Dendritic cell treated with granulocyte-macrophage colony-stimulating factor and Interleukin-4, amounts not matched to agents 40 ng/mL and 50 ng/mL, for 4 days (primary cell): ENCODE measurements around the gene CPLX4.

ENCODE experiments used
- H3K27ac Mint-ChIP-seq: one replicate; pipeline ENCODE4 v1.8.0; 2022; ENCODE audit warnings: mild to moderate bottlenecking, mixed read lengths
- H3K27me3 Mint-ChIP-seq: one replicate; pipeline ENCODE4 v1.8.0; 2022; ENCODE audit warnings: mild to moderate bottlenecking, mixed read lengths
- H3K36me3 Mint-ChIP-seq: one replicate; pipeline ENCODE4 v1.8.0; 2022; ENCODE audit warnings: low read depth, mixed read lengths
- H3K4me1 Mint-ChIP-seq: one replicate; pipeline ENCODE4 v1.8.0; 2022; ENCODE audit warnings: low read depth, mixed read lengths
- H3K4me3 Mint-ChIP-seq: one replicate; pipeline ENCODE4 v1.8.0; 2022; ENCODE audit warnings: mild to moderate bottlenecking, moderate library complexity, mixed read lengths
- H3K9me3 Mint-ChIP-seq: one replicate; pipeline ENCODE4 v1.8.0; 2022; ENCODE audit warnings: mixed read lengths
- intact Hi-C: fragments of 100-400 bp; cut with micrococcal nuclease; formaldehyde crosslinking; loops from one replicate; pipeline ENCODE4 v1.15.0; 2022

CPLX4 gene, protein sequence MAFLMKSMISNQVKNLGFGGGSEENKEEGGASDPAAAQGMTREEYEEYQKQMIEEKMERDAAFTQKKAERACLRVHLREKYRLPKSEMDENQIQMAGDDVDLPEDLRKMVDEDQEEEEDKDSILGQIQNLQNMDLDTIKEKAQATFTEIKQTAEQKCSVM

DNA sequence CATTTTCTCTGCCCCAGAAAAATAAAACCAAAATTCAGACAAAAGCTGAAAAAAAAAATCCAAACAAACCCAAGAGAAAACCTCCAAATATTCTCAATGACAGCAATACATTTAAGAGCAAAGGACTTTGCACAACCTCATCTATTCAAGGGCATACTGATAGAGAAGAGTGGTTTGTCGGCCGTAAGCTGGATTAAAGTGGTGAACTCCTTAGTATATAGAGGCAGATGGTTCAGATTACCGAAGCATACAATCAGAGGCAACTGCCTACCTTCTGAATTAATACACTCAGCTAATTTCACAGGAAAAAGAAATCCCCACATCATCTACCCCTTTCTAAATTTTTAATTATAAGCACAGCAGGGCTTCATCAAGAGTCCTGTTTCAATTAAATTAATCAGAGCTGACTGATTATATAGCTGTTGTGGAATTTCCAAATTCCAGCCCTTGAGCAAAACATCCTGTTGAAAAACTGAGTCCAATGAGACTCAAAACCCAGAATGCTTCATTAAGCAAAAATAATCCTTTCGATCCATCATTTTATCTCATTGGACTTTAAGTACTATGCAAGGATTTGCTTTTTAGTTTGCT is at the start of gene CPLX4:
Gene CPLX4 (minus strand): TSS at position 190 of the 591 bp plus-strand sequence. CDS start 187 bp downstream, at position 3.
- Mint-ChIP-seq H3K36me3 (no peaks in the 10 kb centered on the region), H3K27me3 (peaks cover 8% of the 10 kb centered on the region), H3K4me3 (no peak within 1 kb of the TSS), H3K4me1 (no peaks in the 10 kb centered on the region), H3K27ac (no peak within 1 kb of the TSS), H3K9me3 (no peaks in the 10 kb centered on the region)
- intact Hi-C loops, result no loop called here

DNA sequence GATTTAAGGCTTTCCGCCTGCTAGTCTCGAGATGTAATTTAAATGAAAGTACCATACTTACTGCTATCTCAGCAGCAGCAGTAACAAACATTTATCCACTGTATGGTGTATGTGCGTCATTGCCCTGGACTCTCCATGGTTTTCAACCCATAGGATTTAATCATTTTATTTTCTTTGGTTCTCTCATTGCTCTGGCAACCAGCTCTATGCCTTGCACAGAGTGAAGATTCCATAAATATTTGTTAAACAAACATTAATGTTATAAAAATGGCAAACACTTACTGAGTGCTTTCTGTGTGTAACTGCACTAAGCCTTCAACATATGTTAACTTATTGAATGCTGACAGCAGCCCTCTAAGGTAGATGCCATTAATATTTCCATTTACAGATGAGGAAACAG is 41.9 kb upstream of the CPLX4 start:
- peaks cover 9% of the 10 kb centered on the region for H3K36me3 Mint-ChIP-seq
- no peaks in the 10 kb centered on the region for H3K9me3 Mint-ChIP-seq
- H3K4me1 Mint-ChIP-seq, result peaks cover 20% of the 10 kb centered on the region
- no peak overlapping the region for H3K27ac Mint-ChIP-seq
- intact Hi-C loops, result no loop called here
- H3K4me3 Mint-ChIP-seq, result no peak overlapping the region
- peaks cover 8% of the 10 kb centered on the region for H3K27me3 Mint-ChIP-seq

- Mint-ChIP-seq H3K4me3 (peak overlapping the region; percentile 78), H3K36me3 (peaks cover 9% of the 10 kb centered on the region), H3K27me3 (peaks cover 6% of the 10 kb centered on the region), H3K9me3 (no peaks in the 10 kb centered on the region), H3K27ac (no peak overlapping the region), H3K4me1 (peaks cover 20% of the 10 kb centered on the region)
- intact Hi-C loops, result loop anchor here (2.0 kb wide), 1 partner anchor 221 kb away; the partner anchor contains the start of gene SEC11C
Measured at GRCh38 chr18:59359576-59359952, 41.1 kb upstream of the CPLX4 start.

- Mint-ChIP-seq H3K4me3 (peak within 1 kb of the TSS; percentile 78), H3K9me3 (no peaks in the 10 kb centered on the region), H3K27me3 (peaks cover 5% of the 10 kb centered on the region), H3K27ac (peak within 1 kb of the TSS; percentile 77), H3K36me3 (peaks cover 9% of the 10 kb centered on the region), H3K4me1 (peaks cover 20% of the 10 kb centered on the region)
- intact Hi-C loops, result loop anchor here (2.0 kb wide), 1 partner anchor 220 kb away; the partner anchor contains the start of gene SEC11C
Measured at GRCh38 chr18:59358712-59359575, 40.5 kb upstream of the CPLX4 start, which contains the start of gene LMAN1. Gene LMAN1, minus strand, starts transcription at chr18:59359265. Its CDS starts 21 bp downstream, at chr18:59359244.

DNA sequence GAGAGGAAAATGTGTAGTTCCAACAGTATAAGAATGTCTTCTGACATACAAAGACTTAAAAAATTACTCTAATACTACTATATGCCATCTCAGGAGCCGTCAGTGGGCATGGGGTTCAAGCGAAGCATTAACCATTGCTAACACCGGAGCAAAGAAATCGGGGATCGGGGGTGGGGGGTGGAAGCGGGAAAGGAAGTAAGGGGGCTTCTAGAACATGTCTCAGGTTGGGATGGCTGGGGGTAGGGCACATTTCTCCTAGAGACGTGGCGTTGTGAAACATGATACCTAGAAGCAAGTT is 39.9 kb upstream of the CPLX4 start:
- Mint-ChIP-seq H3K9me3 (no peaks in the 10 kb centered on the region), H3K4me1 (peaks cover 20% of the 10 kb centered on the region), H3K4me3 (peak overlapping the region; percentile 78), H3K36me3 (peaks cover 11% of the 10 kb centered on the region), H3K27me3 (peaks cover 5% of the 10 kb centered on the region), H3K27ac (peak overlapping the region; percentile 77)
- intact Hi-C loops, result loop anchor here (2.0 kb wide), 1 partner anchor 220 kb away; the partner anchor contains the start of gene SEC11C

GRCh38 chr18:59357928-59358327 is 39.5 kb upstream of the CPLX4 start:
- Mint-ChIP-seq H3K27me3 (peaks cover 2% of the 10 kb centered on the region), H3K36me3 (peaks cover 15% of the 10 kb centered on the region), H3K4me1 (peaks cover 20% of the 10 kb centered on the region), H3K9me3 (no peaks in the 10 kb centered on the region), H3K4me3 (peak overlapping the region; percentile 78), H3K27ac (peak overlapping the region; percentile 77)
- intact Hi-C loops, result loop anchor here (2.0 kb wide), 1 partner anchor 219 kb away; the partner anchor contains the start of gene SEC11C

DNA sequence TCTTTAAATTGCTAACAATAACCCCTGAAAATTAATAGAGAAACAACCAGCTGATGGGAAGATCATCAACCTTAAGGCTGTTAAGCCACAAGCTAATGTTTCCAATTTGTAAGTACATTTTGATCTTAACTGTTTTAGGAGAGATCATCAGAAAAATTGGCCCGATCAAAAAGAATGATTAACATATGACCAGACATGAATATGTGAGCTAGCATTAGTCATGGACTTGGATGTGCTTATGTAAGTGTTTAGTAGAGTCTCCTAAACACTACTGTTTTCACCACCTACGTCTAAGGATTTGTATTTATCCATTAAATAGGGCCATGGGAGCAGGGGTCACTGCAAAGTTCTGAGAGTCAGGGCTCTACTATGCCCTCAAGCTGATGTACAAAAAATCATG is 36.3 kb upstream of the CPLX4 start:
- Mint-ChIP-seq H3K27ac (no peak overlapping the region), H3K4me1 (peaks cover 34% of the 10 kb centered on the region), H3K36me3 (peaks cover 30% of the 10 kb centered on the region), H3K4me3 (no peak overlapping the region), H3K9me3 (no peaks in the 10 kb centered on the region), H3K27me3 (no peaks in the 10 kb centered on the region)
- intact Hi-C loops, result no loop called here

- H3K4me3 Mint-ChIP-seq, result no peak overlapping the region
- no peak overlapping the region for H3K27ac Mint-ChIP-seq
- H3K4me1 Mint-ChIP-seq, result peaks cover 28% of the 10 kb centered on the region
- peaks cover 36% of the 10 kb centered on the region for H3K36me3 Mint-ChIP-seq
- H3K27me3 Mint-ChIP-seq, result no peaks in the 10 kb centered on the region
- intact Hi-C loops, result no loop called here
- H3K9me3 Mint-ChIP-seq, result no peaks in the 10 kb centered on the region
Measured at GRCh38 chr18:59353079-59353680, 34.7 kb upstream of the CPLX4 start.

- peaks cover 24% of the 10 kb centered on the region for H3K4me1 Mint-ChIP-seq
- H3K27me3 Mint-ChIP-seq, result no peaks in the 10 kb centered on the region
- H3K4me3 Mint-ChIP-seq, result no peak overlapping the region
- intact Hi-C loops, result no loop called here
- no peaks in the 10 kb centered on the region for H3K9me3 Mint-ChIP-seq
- peaks cover 45% of the 10 kb centered on the region for H3K36me3 Mint-ChIP-seq
- H3K27ac Mint-ChIP-seq, result peak overlapping the region; percentile 6
Measured at GRCh38 chr18:59352250-59352855, 33.9 kb upstream of the CPLX4 start.

DNA sequence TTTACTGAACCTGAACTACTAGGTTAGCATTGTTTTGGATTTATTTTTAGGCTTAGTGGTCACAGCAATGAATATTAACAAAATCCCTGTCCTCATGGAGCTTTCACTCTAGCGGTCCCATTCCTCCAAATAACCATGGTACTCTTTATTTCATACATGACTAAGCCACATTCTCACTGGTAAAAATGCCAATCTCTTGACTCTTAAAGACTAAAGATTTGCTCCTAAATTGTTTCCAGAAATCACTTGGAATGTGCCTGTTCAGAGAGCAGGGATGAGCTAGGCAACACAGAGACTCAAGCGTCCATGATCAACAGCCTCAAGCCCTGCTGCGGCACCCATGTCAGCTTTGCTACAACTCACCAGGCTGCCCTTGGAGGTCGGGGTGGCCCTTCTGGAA is 27.1 kb upstream of the CPLX4 start:
- peaks cover 16% of the 10 kb centered on the region for H3K9me3 Mint-ChIP-seq
- H3K4me1 Mint-ChIP-seq, result no peaks in the 10 kb centered on the region
- no peaks in the 10 kb centered on the region for H3K27me3 Mint-ChIP-seq
- no peak overlapping the region for H3K27ac Mint-ChIP-seq
- no peak overlapping the region for H3K4me3 Mint-ChIP-seq
- peaks cover 94% of the 10 kb centered on the region for H3K36me3 Mint-ChIP-seq
- intact Hi-C loops, result no loop called here

DNA sequence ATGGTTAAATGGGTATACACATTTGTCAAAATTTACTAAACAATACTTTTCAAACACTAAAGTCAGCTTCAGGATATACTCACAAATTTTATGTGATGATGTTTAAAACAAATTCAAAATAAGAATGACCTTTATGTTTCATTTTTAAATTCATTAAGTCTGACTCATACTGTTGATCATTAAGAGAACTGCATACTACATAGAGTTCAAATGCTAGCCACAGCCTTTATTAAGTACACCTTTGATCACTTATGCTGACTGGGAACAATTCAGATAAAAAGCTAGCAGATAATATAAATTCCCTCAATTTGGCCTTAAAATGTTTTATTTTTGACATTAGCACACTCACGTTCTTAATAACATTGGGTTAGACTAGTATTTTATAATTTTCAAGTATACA is 26.5 kb upstream of the CPLX4 start:
- H3K4me3 Mint-ChIP-seq, result no peak overlapping the region
- no peak overlapping the region for H3K27ac Mint-ChIP-seq
- H3K9me3 Mint-ChIP-seq, result peaks cover 22% of the 10 kb centered on the region
- intact Hi-C loops, result no loop called here
- no peaks in the 10 kb centered on the region for H3K4me1 Mint-ChIP-seq
- no peaks in the 10 kb centered on the region for H3K27me3 Mint-ChIP-seq
- peaks cover 98% of the 10 kb centered on the region for H3K36me3 Mint-ChIP-seq

DNA sequence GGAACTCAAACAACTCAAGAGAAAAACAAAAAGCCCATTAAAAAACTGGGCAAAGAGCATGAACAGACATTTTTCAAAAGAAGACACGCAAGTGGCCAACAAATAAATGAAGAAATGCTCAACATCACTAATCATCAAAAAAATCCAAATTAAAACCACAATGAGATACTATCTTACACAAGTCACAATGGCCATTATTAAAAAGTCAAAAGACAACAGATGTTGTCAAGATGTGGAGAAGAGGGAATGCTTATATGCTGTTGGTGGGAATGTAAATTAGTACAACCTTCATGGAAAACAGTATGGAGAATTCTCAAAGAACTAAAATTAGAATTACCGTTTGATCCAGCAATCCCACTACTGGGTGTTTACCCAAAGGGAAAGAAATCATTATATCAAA is 25.5 kb upstream of the CPLX4 start:
- H3K27me3 Mint-ChIP-seq, result no peaks in the 10 kb centered on the region
- no peak overlapping the region for H3K4me3 Mint-ChIP-seq
- intact Hi-C loops, result no loop called here
- no peak overlapping the region for H3K27ac Mint-ChIP-seq
- peaks cover 23% of the 10 kb centered on the region for H3K9me3 Mint-ChIP-seq
- H3K4me1 Mint-ChIP-seq, result no peaks in the 10 kb centered on the region
- H3K36me3 Mint-ChIP-seq, result peaks cover 100% of the 10 kb centered on the region

DNA sequence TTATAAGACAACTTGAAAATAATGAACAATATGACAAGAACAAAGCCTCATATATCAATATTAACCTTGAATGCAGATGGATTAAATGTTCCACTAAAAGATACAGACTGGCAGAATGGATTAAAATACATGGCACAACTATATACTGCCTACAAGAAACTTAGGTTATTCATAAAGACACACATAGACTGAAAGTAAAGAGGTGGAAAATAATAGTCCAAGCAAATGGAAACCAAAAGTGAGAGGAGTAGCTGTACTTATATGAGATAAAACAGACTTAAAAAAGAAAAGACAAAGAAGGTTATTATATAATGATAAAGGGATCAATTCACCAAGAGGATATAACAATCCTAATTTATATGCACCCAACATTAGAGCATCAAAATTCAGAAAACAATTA is 22.4 kb upstream of the CPLX4 start:
- Mint-ChIP-seq H3K27ac (no peak overlapping the region), H3K4me1 (no peaks in the 10 kb centered on the region), H3K27me3 (no peaks in the 10 kb centered on the region), H3K9me3 (peaks cover 23% of the 10 kb centered on the region), H3K36me3 (peaks cover 99% of the 10 kb centered on the region), H3K4me3 (no peak overlapping the region)
- intact Hi-C loops, result no loop called here
